SHP77 (cell line): ENCODE measurements around the gene GOLGA8J.
"Not testable (repeated sequence)": the region's sequence is repeated elsewhere in the genome, so short reads cannot be mapped to it uniquely, and the experiment has no call there.

Source experiments
- DNase-seq, 2 experiments: peaks; one replicate each; lab custom pipeline; 2025; lab: John Stamatoyannopoulos, UW

Gene GOLGA8J

GRCh38 chr15:30082655-30083054 is at the start of gene GOLGA8J:
Gene GOLGA8J (plus strand): TSS chr15:30082955. CDS start chr15:30083053, 98 bp downstream.
- DNase-seq = not testable (repeated sequence)

- no peak for DNase-seq
These were observed 49.5 kb upstream of the GOLGA8J start for GRCh38 chr15:30033211-30033610.

- DNase-seq = no peak
These were observed 49.0 kb upstream of the GOLGA8J start for GRCh38 chr15:30033763-30034162.

GRCh38 chr15:30036036-30036703 is 46.6 kb upstream of the GOLGA8J start:
- no peak for DNase-seq

- no peak for DNase-seq
These were observed 43.9 kb upstream of the GOLGA8J start for GRCh38 chr15:30038667-30039523.

GRCh38 chr15:30041868-30042267 is 40.9 kb upstream of the GOLGA8J start:
- no peak for DNase-seq

- DNase-seq = no peak
These were observed 40.2 kb upstream of the GOLGA8J start for GRCh38 chr15:30042556-30042955.

- DNase-seq = no peak
These were observed 39.5 kb upstream of the GOLGA8J start for GRCh38 chr15:30043211-30043655.

- no peak for DNase-seq
These were observed 38.4 kb upstream of the GOLGA8J start for GRCh38 chr15:30044377-30044776.

- DNase-seq = not testable (repeated sequence)
These were observed 37.9 kb upstream of the GOLGA8J start for GRCh38 chr15:30044826-30045225.

- not testable (repeated sequence) for DNase-seq
These were observed 37.3 kb upstream of the GOLGA8J start for GRCh38 chr15:30045248-30046041.

- no peak for DNase-seq
These were observed 36.3 kb upstream of the GOLGA8J start for GRCh38 chr15:30046430-30046829.

GRCh38 chr15:30055604-30056003 is 27.2 kb upstream of the GOLGA8J start:
- no peak for DNase-seq

- no peak for DNase-seq
These were observed 26.6 kb upstream of the GOLGA8J start for GRCh38 chr15:30056166-30056565.

- DNase-seq = no peak
These were observed 23.0 kb upstream of the GOLGA8J start for GRCh38 chr15:30059771-30060170.

GRCh38 chr15:30062881-30063280 is 19.9 kb upstream of the GOLGA8J start:
- no peak for DNase-seq

- no peak for DNase-seq
These were observed 18.8 kb upstream of the GOLGA8J start for GRCh38 chr15:30063835-30064546.

GRCh38 chr15:30065025-30065801 is 17.5 kb upstream of the GOLGA8J start:
- no peak for DNase-seq

- DNase-seq = no peak
These were observed 14.4 kb upstream of the GOLGA8J start for GRCh38 chr15:30068326-30068725.

- DNase-seq = no peak
These were observed 10.1 kb upstream of the GOLGA8J start for GRCh38 chr15:30072630-30073029.

GRCh38 chr15:30073915-30074314 is 8.8 kb upstream of the GOLGA8J start:
- DNase-seq = no peak
